Measurements from ENCODE around the gene FMO3. TPM values are rescaled to one million over a fixed set of nuclear protein-coding genes. Genes with fewer than 3 reads are reported as not detected.

The FMO3 gene
- 0.37 and 0.79 TPM in 2 replicates for total RNA-seq

GRCh38 chr1:171090604-171091003 lies at the start of gene FMO3:
Gene FMO3 (plus strand): TSS chr1:171090905. CDS start chr1:171092659, 1,754 bp downstream.

Other genes starting within 250 kb of the FMO3 start
- gene MROH9, start 155.4 kb upstream of the FMO3 start, total RNA-seq = 0.06 and 0.13 TPM in 2 replicates
- gene FMO2, start 94.4 kb downstream of the FMO3 start, total RNA-seq = 0.13 and 0.62 TPM in 2 replicates
- 0.12 TPM in 1 of 2 replicates, not detected in the other for gene FMO1, start 157.6 kb downstream of the FMO3 start, total RNA-seq
- 4.0 and 5.0 TPM in 2 replicates for gene FMO4, start 223.3 kb downstream of the FMO3 start, total RNA-seq